Measurements from ENCODE around the gene HRH3. TPM values are rescaled to one million over a fixed set of nuclear protein-coding genes. Genes with fewer than 3 reads are reported as not detected.

Gene HRH3
- total RNA-seq, 6 donors from 2014 or later, result not detected

DNA sequence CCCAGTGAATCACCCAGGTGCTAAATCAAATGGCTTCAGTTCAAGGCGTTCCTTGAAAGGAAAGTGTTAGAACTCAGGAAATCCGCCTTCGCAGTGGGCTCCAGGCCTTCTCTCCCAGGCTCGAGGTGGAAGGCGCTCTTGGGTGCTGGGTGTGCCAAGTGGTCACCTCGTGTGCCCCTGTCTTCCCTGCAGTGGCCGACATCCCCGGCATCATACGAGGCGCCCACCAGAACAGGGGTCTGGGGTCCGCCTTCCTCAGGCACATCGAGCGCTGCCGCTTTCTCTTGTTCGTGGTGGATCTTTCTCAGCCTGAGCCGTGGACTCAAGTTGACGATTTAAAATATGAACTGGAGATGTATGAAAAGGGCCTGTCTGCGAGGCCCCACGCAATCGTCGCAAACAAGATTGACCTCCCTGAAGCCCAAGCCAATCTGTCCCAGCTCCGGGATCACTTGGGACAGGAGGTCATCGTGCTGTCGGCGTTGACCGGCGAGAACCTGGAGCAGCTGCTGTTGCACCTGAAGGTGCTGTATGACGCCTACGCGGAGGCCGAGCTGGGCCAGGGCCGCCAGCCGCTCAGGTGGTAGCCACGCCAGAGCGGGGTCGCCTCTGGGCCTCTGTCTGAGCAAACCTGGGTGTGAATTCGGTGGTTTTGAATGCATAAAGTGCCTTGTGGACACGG, 19.4 kb downstream of the HRH3 start:
- peaks cover 27 to 77% (median 60%) of the 10 kb centered on the region in 4 donors for H3K36me3 ChIP-seq
- H3K27me3 ChIP-seq, result no peaks in the 10 kb centered on the region
- no peaks in the 10 kb centered on the region for H3K4me1 ChIP-seq
- H3K4me3 ChIP-seq, result no peak overlapping the region
- DNase-seq (peak in 1 of 2 donors; percentile 70), ATAC-seq (ENCODE audit: low FRiP score in 2 of 2) (no peak)
- H3K27ac ChIP-seq, result no peak overlapping the region
- TF ChIP-seq EP300 (IDR thresholded peaks at IDR 0.05) (no peak), POLR2A (IDR thresholded peaks at IDR 0.05) (no peak), POLR2AphosphoS5 (IDR thresholded peaks at IDR 0.05) (no peak)
- TF ChIP-seq, protein P1, sequence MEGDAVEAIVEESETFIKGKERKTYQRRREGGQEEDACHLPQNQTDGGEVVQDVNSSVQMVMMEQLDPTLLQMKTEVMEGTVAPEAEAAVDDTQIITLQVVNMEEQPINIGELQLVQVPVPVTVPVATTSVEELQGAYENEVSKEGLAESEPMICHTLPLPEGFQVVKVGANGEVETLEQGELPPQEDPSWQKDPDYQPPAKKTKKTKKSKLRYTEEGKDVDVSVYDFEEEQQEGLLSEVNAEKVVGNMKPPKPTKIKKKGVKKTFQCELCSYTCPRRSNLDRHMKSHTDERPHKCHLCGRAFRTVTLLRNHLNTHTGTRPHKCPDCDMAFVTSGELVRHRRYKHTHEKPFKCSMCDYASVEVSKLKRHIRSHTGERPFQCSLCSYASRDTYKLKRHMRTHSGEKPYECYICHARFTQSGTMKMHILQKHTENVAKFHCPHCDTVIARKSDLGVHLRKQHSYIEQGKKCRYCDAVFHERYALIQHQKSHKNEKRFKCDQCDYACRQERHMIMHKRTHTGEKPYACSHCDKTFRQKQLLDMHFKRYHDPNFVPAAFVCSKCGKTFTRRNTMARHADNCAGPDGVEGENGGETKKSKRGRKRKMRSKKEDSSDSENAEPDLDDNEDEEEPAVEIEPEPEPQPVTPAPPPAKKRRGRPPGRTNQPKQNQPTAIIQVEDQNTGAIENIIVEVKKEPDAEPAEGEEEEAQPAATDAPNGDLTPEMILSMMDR (IDR thresholded peaks at IDR 0.05), result no peak
- no peaks in the 10 kb centered on the region for H3K9me3 ChIP-seq
- 94 to 97% methylated on average over 21 to 38 of the region's 38 CpGs for WGBS, 2 donors

DNA sequence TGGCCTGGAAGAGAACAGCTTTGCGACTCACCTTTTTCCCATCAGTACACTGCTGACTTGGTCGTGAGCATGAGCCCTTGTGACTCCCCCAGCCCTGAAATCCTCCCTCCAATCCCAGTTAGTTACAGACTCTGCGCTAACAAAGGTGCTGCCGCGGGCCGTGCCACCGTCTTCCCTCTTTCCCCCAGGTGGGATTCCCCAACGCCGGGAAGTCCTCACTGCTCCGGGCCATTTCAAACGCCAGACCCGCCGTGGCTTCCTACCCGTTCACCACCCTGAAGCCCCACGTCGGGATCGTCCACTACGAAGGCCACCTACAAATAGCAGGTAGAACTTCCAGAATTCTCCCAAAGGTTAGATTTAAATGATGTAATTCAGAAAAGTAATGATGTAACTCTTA, 21.1 kb downstream of the HRH3 start:
- TF ChIP-seq POLR2A (IDR thresholded peaks at IDR 0.05), result no peak
- no peak for TF ChIP-seq EP300 (IDR thresholded peaks at IDR 0.05)
- TF ChIP-seq, protein P1 (IDR thresholded peaks at IDR 0.05), result no peak
- TF ChIP-seq POLR2AphosphoS5 (IDR thresholded peaks at IDR 0.05), result no peak
- Histone ChIP-seq H3K27ac (no peak overlapping the region), H3K4me3 (no peak overlapping the region), H3K9me3 (no peaks in the 10 kb centered on the region), H3K27me3 (no peaks in the 10 kb centered on the region), H3K36me3 (peaks cover 27 to 89% (median 60%) of the 10 kb centered on the region in 4 donors), H3K4me1 (no peaks in the 10 kb centered on the region)
- no peak for ATAC-seq (ENCODE audit: low FRiP score in 2 of 2)
- WGBS, 2 donors, result 98 to 99% methylated on average over 16 to 18 of the region's 18 CpGs
- peak in 1 of 2 donors; percentile 65 for DNase-seq

DNA sequence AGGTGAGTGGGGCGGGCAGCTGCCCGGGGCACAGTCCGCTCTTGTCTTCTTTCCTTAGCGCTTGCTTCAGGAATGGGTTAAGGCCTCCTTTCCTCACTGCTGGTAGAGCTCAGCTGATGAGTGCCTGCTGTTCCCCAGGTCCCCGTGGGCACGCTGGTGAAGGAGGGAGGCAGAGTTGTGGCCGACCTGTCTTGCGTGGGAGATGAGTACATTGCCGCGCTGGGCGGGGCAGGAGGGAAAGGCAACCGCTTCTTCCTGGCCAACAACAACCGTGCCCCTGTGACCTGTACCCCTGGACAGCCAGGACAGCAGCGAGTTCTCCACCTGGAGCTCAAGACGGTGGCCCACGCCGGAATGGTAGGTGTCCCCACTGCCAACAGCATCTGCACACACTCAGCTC, 21.6 kb downstream of the HRH3 start:
- whole genome bisulfite sequencing, 2 donors, result 93% methylated on average over 16 to 17 of the region's 17 CpGs
- H3K4me1 ChIP-seq, result no peaks in the 10 kb centered on the region
- no peak for ATAC-seq (ENCODE audit: low FRiP score in 2 of 2)
- TF ChIP-seq POLR2AphosphoS5 (IDR thresholded peaks at IDR 0.05) (no peak), POLR2A (IDR thresholded peaks at IDR 0.05) (no peak), EP300 (IDR thresholded peaks at IDR 0.05) (no peak)
- TF ChIP-seq, protein P1 (IDR thresholded peaks at IDR 0.05), result no peak
- H3K9me3 ChIP-seq, result no peaks in the 10 kb centered on the region
- H3K27me3 ChIP-seq, result no peaks in the 10 kb centered on the region
- H3K4me3 ChIP-seq, result no peak overlapping the region
- peak in 1 of 2 donors; percentile 47 for DNase-seq
- H3K27ac ChIP-seq, result no peak overlapping the region
- H3K36me3 ChIP-seq, result peaks cover 27 to 91% (median 58%) of the 10 kb centered on the region in 4 donors

DNA sequence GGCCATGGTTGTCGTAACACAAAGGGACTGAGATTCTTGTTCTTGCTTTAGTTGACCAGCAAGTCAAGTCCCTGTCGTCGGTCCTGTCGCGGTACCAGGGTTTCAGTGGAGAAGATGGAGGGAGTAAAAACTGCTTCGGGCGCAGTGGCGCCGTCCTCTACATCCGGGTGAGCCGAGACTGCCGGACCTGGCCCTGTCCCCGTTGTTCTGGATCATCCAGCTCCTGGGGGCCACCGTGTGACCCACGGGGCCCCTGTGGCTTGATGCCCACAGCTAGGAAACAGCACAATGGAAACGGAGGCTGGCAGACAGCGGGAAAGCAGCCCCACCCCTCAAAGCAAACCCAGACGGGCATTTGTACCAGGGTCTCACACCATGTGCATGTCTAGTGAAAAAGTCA, 22.3 kb downstream of the HRH3 start:
- peak in 1 of 2 donors; percentile 66 for DNase-seq
- H3K27ac ChIP-seq, result no peak overlapping the region
- TF ChIP-seq EP300 (IDR thresholded peaks at IDR 0.05) (no peak), POLR2AphosphoS5 (IDR thresholded peaks at IDR 0.05) (no peak), POLR2A (IDR thresholded peaks at IDR 0.05) (no peak)
- TF ChIP-seq, protein P1 (IDR thresholded peaks at IDR 0.05), result no peak
- H3K4me3 ChIP-seq, result no peak overlapping the region
- no peak for ATAC-seq (ENCODE audit: low FRiP score in 2 of 2)
- H3K4me1 ChIP-seq, result no peaks in the 10 kb centered on the region
- no peaks in the 10 kb centered on the region for H3K27me3 ChIP-seq
- H3K36me3 ChIP-seq, result peaks cover 27 to 89% (median 56%) of the 10 kb centered on the region in 4 donors
- no peaks in the 10 kb centered on the region for H3K9me3 ChIP-seq
- 94% methylated on average over 18 of the region's 18 CpGs for WGBS, 2 donors

DNA sequence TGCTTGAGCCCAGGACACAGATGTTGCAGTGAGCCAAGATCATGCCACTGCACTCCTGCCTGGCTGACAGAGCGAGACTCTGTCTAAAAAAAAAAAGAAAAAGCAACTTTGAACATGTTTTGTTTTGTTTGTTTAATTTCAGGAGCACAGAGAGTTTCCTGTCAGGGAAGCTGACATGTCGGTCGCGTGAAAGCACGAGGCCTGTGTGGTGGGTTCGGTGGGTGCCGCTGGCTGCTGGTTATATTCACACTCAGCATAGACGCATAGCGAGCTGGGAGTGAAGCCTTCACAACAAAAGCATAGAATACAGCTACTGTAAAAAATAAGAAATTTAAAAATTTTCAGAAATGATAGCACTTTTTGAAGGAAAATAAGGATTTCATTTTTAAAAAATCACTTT, 22.8 kb downstream of the HRH3 start:
- no peaks in the 10 kb centered on the region for H3K27me3 ChIP-seq
- ATAC-seq (ENCODE audit: low FRiP score in 2 of 2) (no peak), DNase-seq (no peak)
- no peak overlapping the region for H3K4me3 ChIP-seq
- WGBS, 2 donors, result 82 to 92% methylated on average over 9 of the region's 9 CpGs
- TF ChIP-seq, protein P1 (IDR thresholded peaks at IDR 0.05), result no peak
- TF ChIP-seq POLR2AphosphoS5 (IDR thresholded peaks at IDR 0.05) (no peak), POLR2A (IDR thresholded peaks at IDR 0.05) (no peak), EP300 (IDR thresholded peaks at IDR 0.05) (no peak)
- no peaks in the 10 kb centered on the region for H3K4me1 ChIP-seq
- no peak overlapping the region for H3K27ac ChIP-seq
- peaks cover 27 to 86% (median 56%) of the 10 kb centered on the region in 4 donors for H3K36me3 ChIP-seq
- H3K9me3 ChIP-seq, result no peaks in the 10 kb centered on the region
